Nephron progenitor cell (in vitro differentiated cells): ENCODE results near the gene CNIH2.

Experiments
- DNase-seq: peaks from one replicate; pipeline ENCODE4 v3.0.0; 2021
- H3K27ac Mint-ChIP-seq: 2 replicates; pipeline ENCODE4 v1.8.0; 2021; ENCODE audit warnings: mild to moderate bottlenecking, moderate library complexity, mixed read lengths
- H3K27me3 Mint-ChIP-seq: 2 replicates; pipeline ENCODE4 v1.8.0; 2021; ENCODE audit warnings: mild to moderate bottlenecking, low read depth, mixed read lengths; ENCODE audit not compliant: poor library complexity
- H3K36me3 Mint-ChIP-seq: 2 replicates; pipeline ENCODE4 v1.8.0; 2021; ENCODE audit warnings: low read depth, mixed read lengths
- H3K4me1 Mint-ChIP-seq: 2 replicates; pipeline ENCODE4 v1.8.0; 2021; ENCODE audit warnings: mixed read lengths
- H3K4me3 Mint-ChIP-seq: 2 replicates; pipeline ENCODE4 v1.8.0; 2021; ENCODE audit warnings: mild to moderate bottlenecking, moderate library complexity, mixed read lengths
- H3K9me3 Mint-ChIP-seq: 2 replicates; pipeline ENCODE4 v1.8.0; 2021; ENCODE audit warnings: mild to moderate bottlenecking, moderate library complexity, mixed read lengths
- CTCF ChIP-seq: fragments of 200-600 bp; sonication (generic); IDR thresholded peaks from 2 replicates; pipeline ENCODE4 v1.5.0; 2021; ENCODE audit warnings: antibody characterized with exemption

Gene CNIH2

GRCh38 chr11:66268952-66269905 is 8.7 kb upstream of the CNIH2 start:
- TF ChIP-seq CTCF: no peak
- H3K27me3 Mint-ChIP-seq: no peaks in the 10 kb centered on the region
- H3K27ac Mint-ChIP-seq: peak overlapping the region; percentile 88
- H3K36me3 Mint-ChIP-seq: peaks cover 37% of the 10 kb centered on the region
- H3K4me1 Mint-ChIP-seq: peaks cover 29% of the 10 kb centered on the region
- H3K4me3 Mint-ChIP-seq: peak overlapping the region; percentile 96
- DNase-seq: peak; percentile 50
- no peaks in the 10 kb centered on the region for H3K9me3 Mint-ChIP-seq

GRCh38 chr11:66271816-66272215 is 6.2 kb upstream of the CNIH2 start:
- H3K9me3 Mint-ChIP-seq: no peaks in the 10 kb centered on the region
- H3K4me3 Mint-ChIP-seq: peak overlapping the region; percentile 42
- H3K27me3 Mint-ChIP-seq: no peaks in the 10 kb centered on the region
- peaks cover 45% of the 10 kb centered on the region for H3K36me3 Mint-ChIP-seq
- no peak for TF ChIP-seq CTCF
- peak overlapping the region; percentile 54 for H3K27ac Mint-ChIP-seq
- no peak for DNase-seq
- peaks cover 28% of the 10 kb centered on the region for H3K4me1 Mint-ChIP-seq

- peaks cover 45% of the 10 kb centered on the region for H3K36me3 Mint-ChIP-seq
- no peak for TF ChIP-seq CTCF
- peaks cover 21% of the 10 kb centered on the region for H3K4me1 Mint-ChIP-seq
- no peaks in the 10 kb centered on the region for H3K9me3 Mint-ChIP-seq
- DNase-seq: no peak
- H3K27ac Mint-ChIP-seq: peak overlapping the region; percentile 22
- H3K27me3 Mint-ChIP-seq: no peaks in the 10 kb centered on the region
- no peak overlapping the region for H3K4me3 Mint-ChIP-seq
These were observed 5.4 kb upstream of the CNIH2 start for GRCh38 chr11:66272596-66272995.

GRCh38 chr11:66274219-66274618 is 3.8 kb upstream of the CNIH2 start:
- peaks cover 45% of the 10 kb centered on the region for H3K36me3 Mint-ChIP-seq
- DNase-seq: no peak
- TF ChIP-seq CTCF: no peak
- H3K27ac Mint-ChIP-seq: no peak overlapping the region
- H3K9me3 Mint-ChIP-seq: no peaks in the 10 kb centered on the region
- peaks cover 21% of the 10 kb centered on the region for H3K4me1 Mint-ChIP-seq
- no peak overlapping the region for H3K4me3 Mint-ChIP-seq
- peaks cover 5% of the 10 kb centered on the region for H3K27me3 Mint-ChIP-seq

- DNase-seq: no peak
- Mint-ChIP-seq H3K4me3 (no peak overlapping the region), H3K27ac (no peak overlapping the region), H3K9me3 (no peaks in the 10 kb centered on the region), H3K27me3 (peaks cover 13% of the 10 kb centered on the region), H3K36me3 (peaks cover 45% of the 10 kb centered on the region), H3K4me1 (peaks cover 17% of the 10 kb centered on the region)
- TF ChIP-seq CTCF: no peak
These were observed 2.6 kb upstream of the CNIH2 start for GRCh38 chr11:66275396-66275795.
